OCI-LY7 (cell line): ENCODE results near the gene FERMT3. TPM values are rescaled to one million over a fixed set of nuclear protein-coding genes. Genes with fewer than 3 reads are reported as not detected.

Experiments used
- BruUV-seq: library from RNA; stranded (reverse); fragments of 400-500 nt; replicated peaks from 2 replicates; lab custom pipeline; 2021; lab: Mats Ljungman, UMichigan
- CTCF ChIA-PET: fragments of 300-600 bp; sonication (Branson Sonifier 250); formaldehyde crosslinking; loops from one replicate; lab custom pipeline; 2022; ENCODE audit warnings: antibody characterized with exemption; ENCODE audit not compliant: unreplicated experiment; lab: Charles Lee
- POLR2A ChIA-PET: fragments of 300-600 bp; sonication (Branson Sonifier 250); formaldehyde crosslinking; loops from one replicate; lab custom pipeline; 2022; ENCODE audit warnings: antibody characterized with exemption; lab: Charles Lee
- DNase-seq: peaks from one replicate; pipeline ENCODE4 v3.0.0-alpha.2; 2015; ENCODE audit warnings: low spot score
- H2AFZ ChIP-seq: fragments of 200-600 bp; sonication (generic), shearing (Covaris generic); 2 replicates; pipeline ENCODE4 v1.6.1; 2014; ENCODE audit warnings: mild to moderate bottlenecking, antibody characterized with exemption, low read length, moderate library complexity
- H3K27ac ChIP-seq: fragments of 200-600 bp; sonication (generic); 2 replicates; pipeline ENCODE4 v1.5.1; 2014; ENCODE audit warnings: mixed run types, low read depth, mild to moderate bottlenecking, moderate library complexity, low read length, inconsistent platforms; ENCODE audit not compliant: poor library complexity, severe bottlenecking
- H3K36me3 ChIP-seq: fragments of 200-600 bp; sonication (generic); 2 replicates; pipeline ENCODE4 v1.6.1; 2014; ENCODE audit warnings: mild to moderate bottlenecking, antibody characterized with exemption, low read length, moderate library complexity, mixed read lengths; ENCODE audit not compliant: insufficient read depth
- H3K4me1 ChIP-seq: fragments of 200-600 bp; sonication (generic); 2 replicates; pipeline ENCODE4 v1.5.1; 2014; ENCODE audit warnings: mild to moderate bottlenecking, low read length; ENCODE audit not compliant: insufficient read depth, poor library complexity, severe bottlenecking
- H3K4me2 ChIP-seq: fragments of 200-600 bp; sonication (generic); 2 replicates; pipeline ENCODE4 v1.6.1; 2014; ENCODE audit warnings: mild to moderate bottlenecking, low read length
- H3K4me3 ChIP-seq: fragments of 200-600 bp; sonication (generic); 2 replicates; pipeline ENCODE4 v1.5.1; 2014; ENCODE audit warnings: mild to moderate bottlenecking, low read depth, low read length; ENCODE audit not compliant: poor library complexity, severe bottlenecking
- H3K79me2 ChIP-seq: fragments of 200-600 bp; sonication (generic); 2 replicates; pipeline ENCODE4 v1.6.1; 2016; ENCODE audit warnings: low read depth, mild to moderate bottlenecking, low read length, moderate library complexity, mixed read lengths; ENCODE audit not compliant: insufficient read depth
- H3K9me2 ChIP-seq: fragments of 200-600 bp; sonication (generic); 2 replicates; pipeline ENCODE4 v1.6.1; 2016; ENCODE audit warnings: mild to moderate bottlenecking, low read length, mixed read lengths; ENCODE audit not compliant: insufficient read depth
- H3K9me3 ChIP-seq: fragments of 200-600 bp; sonication (generic); 2 replicates; pipeline ENCODE4 v1.6.1; 2014; ENCODE audit warnings: mild to moderate bottlenecking, mixed run types, low read length, mixed read lengths
- H4K20me1 ChIP-seq: fragments of 200-600 bp; sonication (generic); 2 replicates; pipeline ENCODE4 v1.6.1; 2014; ENCODE audit warnings: mild to moderate bottlenecking, antibody characterized with exemption, low read length, moderate library complexity, mixed read lengths; ENCODE audit not compliant: insufficient read depth
- EZH2phosphoT487 ChIP-seq: fragments of 200-600 bp; sonication (generic); IDR thresholded peaks from 2 replicates; pipeline ENCODE4 v1.6.1; 2018; ENCODE audit warnings: low read depth, borderline replicate concordance, mild to moderate bottlenecking, mixed run types, antibody characterized with exemption, low read length, moderate library complexity, mixed read lengths
- intact Hi-C: fragments of 100-400 bp; cut with micrococcal nuclease; formaldehyde crosslinking; loops from one replicate; pipeline ENCODE4 v1.10.0; 2022; ENCODE audit not compliant: unreplicated experiment
- total RNA-seq, 2 experiments: library from RNA; depleted of rRNA in 1 of 2; stranded (reverse); fragments of >200 nt in 1 of 2; shearing (Covaris generic) in 1 of 2; gene quantifications; 2 replicates each; pipeline ENCODE4 v1.2.3, GENCODE V29; 2014 to 2022
- TF ChIP-seq, protein P1 (sequence below): fragments of 200-600 bp; sonication (generic); conservative IDR thresholded peaks from 2 replicates; pipeline ENCODE4 v1.5.1; 2014; ENCODE audit warnings: mild to moderate bottlenecking, antibody characterized with exemption, low read length, moderate library complexity, mixed read lengths

The FERMT3 gene
- total RNA-seq, 2 experiments from 2014 or later = 120 to 201 TPM

- intact Hi-C loops = no loop called here
- H3K27ac ChIP-seq = no peak overlapping the region
- BruUV-seq = no TSS peak
- peaks cover 4% of the 10 kb centered on the region; the same call in 1 of the 2 replicates for H3K36me3 ChIP-seq
- POLR2A ChIA-PET = interaction anchor here (1.0 to 1.3 kb wide), 3 partner anchors 9 to 26 kb away, joined by 3 to 5 read pairs (median 4); partner anchors contain the start of genes FERMT3 and FKBP2
- H3K4me1 ChIP-seq = peaks cover 49% of the 10 kb centered on the region
- no peaks in the 10 kb centered on the region for H4K20me1 ChIP-seq
- no peaks in the 10 kb centered on the region for H3K9me2 ChIP-seq
- no peak overlapping the region for H2AFZ ChIP-seq
- H3K4me2 ChIP-seq = peak overlapping the region; percentile 30; the same call in 1 of the 2 replicates
- H3K9me3 ChIP-seq = no peaks in the 10 kb centered on the region
- H3K79me2 ChIP-seq = peaks cover 3% of the 10 kb centered on the region; the same call in 1 of the 2 replicates
- CTCF ChIA-PET = interaction anchor here (0.5 to 0.6 kb wide), 2 partner anchors 13 to 219 kb away, joined by 3 read pairs; no protein-coding TSS in a partner anchor
- no peak for DNase-seq
- TF ChIP-seq, protein P1, sequence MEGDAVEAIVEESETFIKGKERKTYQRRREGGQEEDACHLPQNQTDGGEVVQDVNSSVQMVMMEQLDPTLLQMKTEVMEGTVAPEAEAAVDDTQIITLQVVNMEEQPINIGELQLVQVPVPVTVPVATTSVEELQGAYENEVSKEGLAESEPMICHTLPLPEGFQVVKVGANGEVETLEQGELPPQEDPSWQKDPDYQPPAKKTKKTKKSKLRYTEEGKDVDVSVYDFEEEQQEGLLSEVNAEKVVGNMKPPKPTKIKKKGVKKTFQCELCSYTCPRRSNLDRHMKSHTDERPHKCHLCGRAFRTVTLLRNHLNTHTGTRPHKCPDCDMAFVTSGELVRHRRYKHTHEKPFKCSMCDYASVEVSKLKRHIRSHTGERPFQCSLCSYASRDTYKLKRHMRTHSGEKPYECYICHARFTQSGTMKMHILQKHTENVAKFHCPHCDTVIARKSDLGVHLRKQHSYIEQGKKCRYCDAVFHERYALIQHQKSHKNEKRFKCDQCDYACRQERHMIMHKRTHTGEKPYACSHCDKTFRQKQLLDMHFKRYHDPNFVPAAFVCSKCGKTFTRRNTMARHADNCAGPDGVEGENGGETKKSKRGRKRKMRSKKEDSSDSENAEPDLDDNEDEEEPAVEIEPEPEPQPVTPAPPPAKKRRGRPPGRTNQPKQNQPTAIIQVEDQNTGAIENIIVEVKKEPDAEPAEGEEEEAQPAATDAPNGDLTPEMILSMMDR = no peak
- no peak overlapping the region for H3K4me3 ChIP-seq
Measured at GRCh38 chr11:64232182-64232966, 25.9 kb downstream of the FERMT3 start.

GRCh38 chr11:64232967-64233315, 26.4 kb downstream of the FERMT3 start:
- TF ChIP-seq, protein P1 = no peak
- no peak for TF ChIP-seq EZH2phosphoT487
- ChIA-PET POLR2A (interaction anchor here (1.2 to 1.3 kb wide), 2 partner anchors 8 to 27 kb away, joined by 4 to 5 read pairs; partner anchors contain the start of genes FERMT3 and FKBP2), CTCF (interaction anchor here (0.6 kb wide), 1 partner anchor 219 kb away, joined by 3 read pairs; no protein-coding TSS in a partner anchor)
- no TSS peak for BruUV-seq
- Histone ChIP-seq H3K4me1 (peaks cover 44% of the 10 kb centered on the region), H3K9me3 (no peaks in the 10 kb centered on the region), H3K79me2 (no peaks in the 10 kb centered on the region; the same call in 1 of the 2 replicates), H3K36me3 (peaks cover 9% of the 10 kb centered on the region; the same call in 1 of the 2 replicates), H3K27ac (no peak overlapping the region), H3K9me2 (no peaks in the 10 kb centered on the region), H4K20me1 (no peaks in the 10 kb centered on the region), H3K4me3 (no peak overlapping the region), H3K4me2 (no peak overlapping the region), H2AFZ (no peak overlapping the region)
- no peak for DNase-seq
- intact Hi-C loops = no loop called here
